Keratinocyte (primary cell): Measurements from ENCODE around the gene EMC10. TPM values are rescaled to one million over a fixed set of nuclear protein-coding genes. Genes with fewer than 3 reads are reported as not detected.

ENCODE experiments used
- DNase-seq: peaks from one replicate; pipeline ENCODE4 v3.0.0-alpha.2; 2011; ENCODE audit warnings: low read depth, missing footprints, low spot score
- FAIRE-seq: peaks from 2 replicates; lab custom pipeline; 2011; peaks lifted over from hg19 to GRCh38; lab: Jason Lieb, UNC
- H2AFZ ChIP-seq: 2 replicates; pipeline ENCODE4 v1.6.0; 2012; ENCODE audit warnings: low read length, control low read depth, inconsistent platforms; ENCODE audit not compliant: control insufficient read depth
- H3K27ac ChIP-seq: 2 replicates; pipeline ENCODE4 v1.5.1; 2011; ENCODE audit warnings: low read length; ENCODE audit not compliant: control insufficient read depth, insufficient read depth
- H3K27me3 ChIP-seq: 3 replicates; pipeline ENCODE4 v1.6.0; 2011; ENCODE audit warnings: low read length; ENCODE audit not compliant: control insufficient read depth, insufficient read depth; ENCODE audit errors: extremely low read depth
- H3K36me3 ChIP-seq, 2 experiments: 2 replicates in 1 of 2; 3 replicates in 1 of 2; pipeline ENCODE4 v1.5.1; 2011; ENCODE audit warnings: low read length in 2 of 2, mild to moderate bottlenecking in 1 of 2; ENCODE audit not compliant: control insufficient read depth in 2 of 2, insufficient read depth in 2 of 2; ENCODE audit errors: extremely low read depth in 1 of 2
- H3K4me1 ChIP-seq: 3 replicates; pipeline ENCODE4 v1.5.1; 2011; ENCODE audit warnings: low read length; ENCODE audit not compliant: control insufficient read depth, insufficient read depth; ENCODE audit errors: extremely low read depth
- H3K4me2 ChIP-seq: 3 replicates; pipeline ENCODE4 v1.6.0; 2011; ENCODE audit warnings: low read depth, low read length; ENCODE audit not compliant: control insufficient read depth, insufficient read depth; ENCODE audit errors: extremely low read depth
- H3K4me3 ChIP-seq, 3 experiments: fragments of 200-600 bp in 1 of 3; sonication (generic) in 1 of 3; 2 replicates in 2 of 3; 3 replicates in 1 of 3; pipeline ENCODE4 v1.5.1; 2011 to 2016; ENCODE audit warnings: low read length in 3 of 3, mild to moderate bottlenecking in 3 of 3, control low read depth in 2 of 3, inconsistent platforms in 1 of 3, low read depth in 1 of 3, mixed read lengths in 1 of 3, mixed run types in 1 of 3, moderate library complexity in 1 of 3; ENCODE audit not compliant: control insufficient read depth in 2 of 3, insufficient read depth in 2 of 3; ENCODE audit errors: extremely low read depth in 1 of 3
- H3K79me2 ChIP-seq: 2 replicates; pipeline ENCODE4 v1.6.0; 2012; ENCODE audit warnings: low read length; ENCODE audit not compliant: control insufficient read depth, insufficient read depth
- H3K9ac ChIP-seq: 3 replicates; pipeline ENCODE4 v1.6.0; 2011; ENCODE audit warnings: low read length; ENCODE audit not compliant: control insufficient read depth, insufficient read depth; ENCODE audit errors: extremely low read depth
- H3K9me1 ChIP-seq: 3 replicates; pipeline ENCODE4 v1.6.0; 2011; ENCODE audit warnings: low read length; ENCODE audit not compliant: control insufficient read depth, insufficient read depth; ENCODE audit errors: extremely low read depth
- H3K9me3 ChIP-seq: 2 replicates; pipeline ENCODE4 v1.5.1; 2012; ENCODE audit warnings: low read depth, low read length; ENCODE audit not compliant: control insufficient read depth
- H4K20me1 ChIP-seq: 3 replicates; pipeline ENCODE4 v1.6.0; 2011; ENCODE audit warnings: low read length; ENCODE audit not compliant: control insufficient read depth, insufficient read depth; ENCODE audit errors: extremely low read depth
- EZH2 ChIP-seq: IDR thresholded peaks from one replicate; pipeline ENCODE4 v1.6.1; 2012; ENCODE audit warnings: inconsistent platforms, mild to moderate bottlenecking, low read length, moderate library complexity
- dilution Hi-C: fragments of 300-500 bp; cut with MboI; formaldehyde crosslinking; loops from one replicate; pipeline ENCODE4 v1.7.0; 2020; ENCODE audit warnings: low sequenced_read_pairs; ENCODE audit not compliant: extremely low pct_ligation_motif_present
- polyA plus RNA-seq, 5 experiments: library from polyadenylated mRNA; depleted of rRNA in 3 of 5; stranded (reverse) in 3 of 5; stranded (forward) in 1 of 5; unstranded in 1 of 5; fragments of >200 nt; gene quantifications; 1 replicate in 1 of 5; 2 replicates in 3 of 5; 3 replicates in 1 of 5; pipeline versions ENCODE4 v1.2.1 to v1.2.3, GENCODE V29; 2011 to 2012; ENCODE audit warnings: missing spikeins in 2 of 5, low read depth in 1 of 5, low replicate concordance in 1 of 5
- TF ChIP-seq, protein P1 (sequence below), 3 experiments: IDR thresholded peaks in 1 of 3; conservative IDR thresholded peaks in 1 of 3; optimal IDR thresholded peaks in 1 of 3; 2 replicates in 2 of 3; 3 replicates in 1 of 3; pipeline versions ENCODE3 to v1.5.1; 2011; ENCODE audit warnings: low read length in 3 of 3, mild to moderate bottlenecking in 3 of 3, moderate library complexity in 2 of 3, control low read depth in 1 of 3, inconsistent platforms in 1 of 3; ENCODE audit not compliant: insufficient read depth in 2 of 3; ENCODE audit errors: extremely low read depth in 1 of 3

EMC10 gene
- polyA plus RNA-seq, 1 donor (not counting 4 experiments of a cell fraction or from before 2014, with no cell fraction given), result 26.7 TPM

DNA sequence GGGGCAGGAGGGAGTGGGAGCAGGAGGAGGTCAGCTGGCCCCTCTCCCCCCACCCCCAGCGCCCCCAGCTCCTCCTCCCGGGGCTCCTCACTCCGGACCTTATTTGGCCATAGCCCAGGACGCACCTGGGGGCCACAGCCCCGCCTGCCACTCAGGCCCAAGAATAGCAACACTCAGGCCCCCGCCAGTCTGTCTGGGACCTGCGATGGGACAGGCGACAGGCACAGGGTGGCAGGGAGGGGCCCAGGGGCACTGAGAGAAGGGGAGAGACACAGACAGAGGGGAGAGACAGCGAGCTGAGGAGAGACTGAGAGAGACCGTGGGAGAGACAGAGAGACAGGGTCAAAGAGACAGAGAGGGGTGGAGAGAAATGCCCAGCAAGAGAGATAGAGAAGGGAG lies 24.4 kb downstream of the EMC10 start:
- no peak overlapping the region for H3K27ac ChIP-seq

DNA sequence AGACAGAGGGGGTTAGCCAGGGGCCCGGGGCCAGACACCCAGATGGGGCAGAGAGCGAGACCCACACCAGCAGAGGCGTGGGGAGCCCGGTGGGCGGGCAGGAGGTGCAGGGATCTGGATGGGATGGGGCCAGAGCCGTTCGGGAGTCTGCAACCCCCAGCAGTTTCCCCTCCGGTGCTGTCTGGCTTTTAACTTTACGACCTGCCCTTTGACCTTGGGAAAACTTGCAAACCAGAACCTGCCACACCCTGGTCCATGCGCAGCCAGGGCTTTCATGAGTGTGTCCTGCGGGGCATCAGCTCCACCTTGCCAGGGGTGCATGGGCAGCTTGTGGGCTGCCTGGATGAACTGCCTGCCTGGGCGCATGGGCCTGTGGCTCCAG lies 24.9 kb downstream of the EMC10 start:
- H3K9me3 ChIP-seq, result no peaks in the 10 kb centered on the region
- H3K36me3 ChIP-seq, result peaks cover 0 to 1% of the 10 kb centered on the region in 2 experiments
- H4K20me1 ChIP-seq, result no peaks in the 10 kb centered on the region
- H3K4me3 ChIP-seq, result no peak overlapping the region
- TF ChIP-seq, protein P1, sequence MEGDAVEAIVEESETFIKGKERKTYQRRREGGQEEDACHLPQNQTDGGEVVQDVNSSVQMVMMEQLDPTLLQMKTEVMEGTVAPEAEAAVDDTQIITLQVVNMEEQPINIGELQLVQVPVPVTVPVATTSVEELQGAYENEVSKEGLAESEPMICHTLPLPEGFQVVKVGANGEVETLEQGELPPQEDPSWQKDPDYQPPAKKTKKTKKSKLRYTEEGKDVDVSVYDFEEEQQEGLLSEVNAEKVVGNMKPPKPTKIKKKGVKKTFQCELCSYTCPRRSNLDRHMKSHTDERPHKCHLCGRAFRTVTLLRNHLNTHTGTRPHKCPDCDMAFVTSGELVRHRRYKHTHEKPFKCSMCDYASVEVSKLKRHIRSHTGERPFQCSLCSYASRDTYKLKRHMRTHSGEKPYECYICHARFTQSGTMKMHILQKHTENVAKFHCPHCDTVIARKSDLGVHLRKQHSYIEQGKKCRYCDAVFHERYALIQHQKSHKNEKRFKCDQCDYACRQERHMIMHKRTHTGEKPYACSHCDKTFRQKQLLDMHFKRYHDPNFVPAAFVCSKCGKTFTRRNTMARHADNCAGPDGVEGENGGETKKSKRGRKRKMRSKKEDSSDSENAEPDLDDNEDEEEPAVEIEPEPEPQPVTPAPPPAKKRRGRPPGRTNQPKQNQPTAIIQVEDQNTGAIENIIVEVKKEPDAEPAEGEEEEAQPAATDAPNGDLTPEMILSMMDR (optimal IDR thresholded peaks at IDR 0.05 in 1 of 3, IDR thresholded peaks at IDR 0.05 in 1 of 3, conservative IDR thresholded peaks at IDR 0.05 in 1 of 3; ENCODE audit: extremely low read depth in 1 of 3, insufficient read depth in 2 of 3, low read length in 3 of 3), result no peak
- TF ChIP-seq EZH2, result no peak
- no peak overlapping the region for H2AFZ ChIP-seq
- H3K27me3 ChIP-seq, result peaks cover 5% of the 10 kb centered on the region
- no peak overlapping the region for H3K9ac ChIP-seq
- no peak overlapping the region for H3K4me2 ChIP-seq
- no peak for DNase-seq
- no peaks in the 10 kb centered on the region for H3K79me2 ChIP-seq
- no peak overlapping the region for H3K27ac ChIP-seq
- H3K9me1 ChIP-seq, result no peaks in the 10 kb centered on the region
- dilution Hi-C loops, result no loop called here
- no peaks in the 10 kb centered on the region for H3K4me1 ChIP-seq
- FAIRE-seq, result no peak

More for the DNA sequence above, 24.4 kb downstream of the EMC10 start:
- Histone ChIP-seq H3K9me1 (no peaks in the 10 kb centered on the region), H3K4me3 (no peak overlapping the region), H3K79me2 (no peaks in the 10 kb centered on the region), H3K9ac (no peak overlapping the region), H4K20me1 (no peaks in the 10 kb centered on the region), H2AFZ (no peak overlapping the region), H3K27me3 (peaks cover 5% of the 10 kb centered on the region), H3K9me3 (no peaks in the 10 kb centered on the region), H3K36me3 (no peaks in the 10 kb centered on the region), H3K4me2 (no peak overlapping the region), H3K4me1 (no peaks in the 10 kb centered on the region)
- dilution Hi-C loops, result no loop called here
- DNase-seq (no peak), FAIRE-seq (no peak)
- TF ChIP-seq, protein P1 (optimal IDR thresholded peaks at IDR 0.05 in 1 of 3, IDR thresholded peaks at IDR 0.05 in 1 of 3, conservative IDR thresholded peaks at IDR 0.05 in 1 of 3; ENCODE audit: extremely low read depth in 1 of 3, insufficient read depth in 2 of 3, low read length in 3 of 3), result no peak
- TF ChIP-seq EZH2, result no peak
